Measurements from ENCODE around the gene ZBTB46. TPM values are rescaled to one million over a fixed set of nuclear protein-coding genes. Genes with fewer than 3 reads are reported as not detected.

ZBTB46 gene
- total RNA-seq, 1 experiment from 2014 or later = 2.5 TPM

DNA sequence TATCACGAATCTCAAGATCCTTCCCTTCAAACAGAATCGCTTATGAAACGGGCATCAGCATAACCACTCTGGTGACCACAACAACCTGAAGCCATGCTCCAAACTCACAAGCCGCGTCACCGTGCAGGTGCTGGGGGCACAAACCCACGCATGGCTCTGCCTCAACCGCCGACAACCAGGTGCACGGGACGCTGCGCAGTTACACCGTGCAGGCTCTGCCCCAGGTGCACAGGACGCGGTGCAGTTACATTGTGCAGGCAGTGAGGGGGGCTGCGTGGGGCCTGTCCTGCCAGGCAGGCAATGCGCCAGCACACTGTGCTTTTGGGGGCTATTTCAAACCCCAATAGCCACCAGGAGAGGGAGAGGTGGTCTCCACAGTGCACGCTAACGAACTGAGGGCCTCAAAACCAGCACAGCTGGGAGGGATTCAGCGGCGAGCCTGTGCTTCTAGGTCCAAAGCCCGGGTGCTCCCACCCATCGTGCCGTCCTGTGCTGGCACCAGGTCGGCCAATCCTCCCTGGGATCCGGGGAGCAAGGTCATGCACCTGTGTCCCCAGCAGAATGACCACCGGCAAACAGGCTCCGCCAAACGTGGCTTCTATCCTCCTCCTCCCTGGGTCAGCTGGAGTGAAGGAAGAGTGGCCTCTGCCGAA, 35.8 kb downstream of the ZBTB46 start:
- CTCF ChIA-PET = no interaction called here

DNA sequence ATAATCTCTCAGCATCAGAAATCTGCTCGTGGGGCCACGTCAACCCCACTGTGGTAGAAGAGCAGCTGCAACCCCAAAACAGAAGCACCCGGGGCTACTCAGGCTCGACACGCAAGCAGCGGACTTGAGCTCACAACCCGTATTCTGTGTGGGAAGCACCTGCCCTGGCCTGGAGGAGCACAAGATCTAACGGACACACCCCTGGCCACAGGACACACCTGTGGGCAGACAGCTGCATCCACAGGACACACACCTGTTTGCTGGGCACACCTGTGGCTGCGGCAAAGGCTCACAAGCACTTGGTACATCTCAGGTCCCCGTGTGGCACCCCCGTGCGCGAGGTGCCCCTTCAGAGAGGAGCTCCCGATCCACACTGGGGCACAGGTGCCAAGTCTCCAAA, 36.5 kb downstream of the ZBTB46 start:
- H3K27ac Mint-ChIP-seq (ENCODE audit: unreplicated experiment) = no peak overlapping the region
- DNase-seq = no peak
- TF ChIP-seq, protein P1, sequence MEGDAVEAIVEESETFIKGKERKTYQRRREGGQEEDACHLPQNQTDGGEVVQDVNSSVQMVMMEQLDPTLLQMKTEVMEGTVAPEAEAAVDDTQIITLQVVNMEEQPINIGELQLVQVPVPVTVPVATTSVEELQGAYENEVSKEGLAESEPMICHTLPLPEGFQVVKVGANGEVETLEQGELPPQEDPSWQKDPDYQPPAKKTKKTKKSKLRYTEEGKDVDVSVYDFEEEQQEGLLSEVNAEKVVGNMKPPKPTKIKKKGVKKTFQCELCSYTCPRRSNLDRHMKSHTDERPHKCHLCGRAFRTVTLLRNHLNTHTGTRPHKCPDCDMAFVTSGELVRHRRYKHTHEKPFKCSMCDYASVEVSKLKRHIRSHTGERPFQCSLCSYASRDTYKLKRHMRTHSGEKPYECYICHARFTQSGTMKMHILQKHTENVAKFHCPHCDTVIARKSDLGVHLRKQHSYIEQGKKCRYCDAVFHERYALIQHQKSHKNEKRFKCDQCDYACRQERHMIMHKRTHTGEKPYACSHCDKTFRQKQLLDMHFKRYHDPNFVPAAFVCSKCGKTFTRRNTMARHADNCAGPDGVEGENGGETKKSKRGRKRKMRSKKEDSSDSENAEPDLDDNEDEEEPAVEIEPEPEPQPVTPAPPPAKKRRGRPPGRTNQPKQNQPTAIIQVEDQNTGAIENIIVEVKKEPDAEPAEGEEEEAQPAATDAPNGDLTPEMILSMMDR (IDR thresholded peaks at IDR 0.05; ENCODE audit: unreplicated experiment) = no peak
- peaks cover 7% of the 10 kb centered on the region for H3K4me1 Mint-ChIP-seq (ENCODE audit: low read depth, unreplicated experiment)
- CTCF ChIA-PET = interaction anchor here (0.7 kb wide), 2 partner anchors 54 to 78 kb away, joined by 3 to 4 read pairs; no protein-coding TSS in a partner anchor
- H3K9me3 Mint-ChIP-seq (ENCODE audit: low read depth, unreplicated experiment) = no peaks in the 10 kb centered on the region
- intact Hi-C loops (cut with micrococcal nuclease; ENCODE audit: unreplicated experiment) = no loop called here
- peaks cover 33% of the 10 kb centered on the region for H3K27me3 Mint-ChIP-seq (ENCODE audit: unreplicated experiment)
- no peaks in the 10 kb centered on the region for H3K36me3 Mint-ChIP-seq (ENCODE audit: insufficient read depth, unreplicated experiment)
- no peak overlapping the region for H3K4me3 Mint-ChIP-seq (ENCODE audit: low read depth, unreplicated experiment)
- BruUV-seq (replicated peaks) = no TSS peak

More for the DNA sequence above, 35.8 kb downstream of the ZBTB46 start:
- no peak overlapping the region for H3K27ac Mint-ChIP-seq (ENCODE audit: unreplicated experiment)
- no peak overlapping the region for H3K4me3 Mint-ChIP-seq (ENCODE audit: low read depth, unreplicated experiment)
- TF ChIP-seq, protein P1 (IDR thresholded peaks at IDR 0.05; ENCODE audit: unreplicated experiment) = no peak
- no peaks in the 10 kb centered on the region for H3K36me3 Mint-ChIP-seq (ENCODE audit: insufficient read depth, unreplicated experiment)
- DNase-seq = no peak
- no TSS peak for BruUV-seq (replicated peaks)
- H3K9me3 Mint-ChIP-seq (ENCODE audit: low read depth, unreplicated experiment) = no peaks in the 10 kb centered on the region
- H3K27me3 Mint-ChIP-seq (ENCODE audit: unreplicated experiment) = peaks cover 33% of the 10 kb centered on the region
- intact Hi-C loops (cut with micrococcal nuclease; ENCODE audit: unreplicated experiment) = no loop called here
- H3K4me1 Mint-ChIP-seq (ENCODE audit: low read depth, unreplicated experiment) = peaks cover 7% of the 10 kb centered on the region

DNA sequence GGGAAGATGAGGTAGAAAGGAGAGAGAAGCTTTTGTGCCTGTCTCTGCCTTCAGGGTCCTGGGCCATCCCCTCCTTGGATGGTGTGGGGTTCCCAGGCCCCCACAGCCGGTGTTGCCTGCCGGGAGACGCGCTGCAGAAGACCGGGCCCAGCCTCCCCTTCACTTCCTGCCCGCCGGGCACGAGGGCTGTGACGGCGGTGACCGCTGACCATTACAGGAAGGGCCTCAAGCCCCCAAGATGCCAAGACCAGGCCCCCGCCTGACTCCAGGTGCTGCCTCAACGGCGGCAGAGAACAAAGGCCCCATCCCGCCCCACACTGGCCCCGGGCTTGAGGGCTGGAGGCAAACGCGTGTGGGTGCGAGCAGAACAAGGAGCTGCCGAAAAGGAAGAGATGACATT, 38.2 kb downstream of the ZBTB46 start:
- CTCF ChIA-PET = no interaction called here
- H3K27me3 Mint-ChIP-seq (ENCODE audit: unreplicated experiment) = peaks cover 33% of the 10 kb centered on the region
- no peak overlapping the region for H3K27ac Mint-ChIP-seq (ENCODE audit: unreplicated experiment)
- H3K9me3 Mint-ChIP-seq (ENCODE audit: low read depth, unreplicated experiment) = no peaks in the 10 kb centered on the region
- BruUV-seq (replicated peaks) = no TSS peak
- H3K36me3 Mint-ChIP-seq (ENCODE audit: insufficient read depth, unreplicated experiment) = no peaks in the 10 kb centered on the region
- no peak overlapping the region for H3K4me3 Mint-ChIP-seq (ENCODE audit: low read depth, unreplicated experiment)
- TF ChIP-seq, protein P1 (IDR thresholded peaks at IDR 0.05; ENCODE audit: unreplicated experiment) = no peak
- peaks cover 7% of the 10 kb centered on the region for H3K4me1 Mint-ChIP-seq (ENCODE audit: low read depth, unreplicated experiment)
- DNase-seq = no peak
- intact Hi-C loops (cut with micrococcal nuclease; ENCODE audit: unreplicated experiment) = no loop called here

DNA sequence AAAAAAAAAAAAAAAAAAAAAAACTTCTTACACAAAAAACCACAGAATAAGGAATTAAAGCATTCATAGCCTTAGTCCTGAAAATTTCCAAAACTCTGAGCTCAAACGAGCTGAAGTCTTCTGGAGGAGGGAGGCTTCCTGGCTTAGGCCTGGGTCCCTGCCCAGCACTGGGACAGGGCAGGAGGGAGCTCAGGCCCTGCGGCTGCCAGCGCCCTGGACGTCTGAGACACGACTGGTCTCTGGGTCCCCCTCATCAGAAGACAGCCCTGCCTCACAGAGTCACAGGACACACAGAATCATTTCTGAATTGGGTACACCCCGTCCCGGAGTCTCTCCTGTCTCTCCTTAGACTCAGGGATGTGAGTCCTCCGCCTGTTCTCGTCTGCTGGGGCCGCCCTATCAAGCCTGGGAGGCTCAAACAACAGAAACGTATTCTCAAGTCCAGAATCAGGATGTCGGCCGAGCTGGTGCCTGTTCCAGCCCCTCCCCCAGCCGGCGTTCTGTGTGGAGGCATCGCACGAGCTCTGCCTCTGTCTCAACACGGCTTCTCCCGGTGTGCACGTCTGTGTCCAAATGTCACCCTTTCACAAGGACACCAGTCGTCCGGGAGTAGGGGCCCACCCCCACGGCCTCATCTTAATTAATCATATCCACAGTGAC, 39.4 kb downstream of the ZBTB46 start:
- Mint-ChIP-seq H3K4me3 (ENCODE audit: low read depth, unreplicated experiment) (no peak overlapping the region), H3K9me3 (ENCODE audit: low read depth, unreplicated experiment) (no peaks in the 10 kb centered on the region), H3K36me3 (ENCODE audit: insufficient read depth, unreplicated experiment) (no peaks in the 10 kb centered on the region), H3K27me3 (ENCODE audit: unreplicated experiment) (peaks cover 33% of the 10 kb centered on the region), H3K4me1 (ENCODE audit: low read depth, unreplicated experiment) (peaks cover 7% of the 10 kb centered on the region), H3K27ac (ENCODE audit: unreplicated experiment) (no peak overlapping the region)
- intact Hi-C loops (cut with micrococcal nuclease; ENCODE audit: unreplicated experiment) = no loop called here
- TF ChIP-seq, protein P1 (IDR thresholded peaks at IDR 0.05; ENCODE audit: unreplicated experiment) = no peak
- BruUV-seq (replicated peaks) = no TSS peak
- no peak for DNase-seq
- CTCF ChIA-PET = interaction anchor here (0.7 kb wide), 1 partner anchor 197 kb away, joined by 6 read pairs; no protein-coding TSS in a partner anchor

All from Calu3 (cell line).